Measurements from ENCODE around the gene ARFGAP2. TPM values are rescaled to one million over a fixed set of nuclear protein-coding genes. Genes with fewer than 3 reads are reported as not detected.
A peak's percentile ranks its signal among the peaks of the same experiment; 100 is the strongest.
"Not testable (repeated sequence)": the region's sequence is repeated elsewhere in the genome, so short reads cannot be mapped to it uniquely, and the experiment has no call there.

Gene ARFGAP2
- 26.5 and 27.9 TPM in 2 replicates for total RNA-seq (2014; rRNA removed; shearing (Covaris generic))
- 146 and 148 TPM in 2 replicates for polyA plus RNA-seq (2014; cell fraction: nucleus; rRNA removed)

DNA sequence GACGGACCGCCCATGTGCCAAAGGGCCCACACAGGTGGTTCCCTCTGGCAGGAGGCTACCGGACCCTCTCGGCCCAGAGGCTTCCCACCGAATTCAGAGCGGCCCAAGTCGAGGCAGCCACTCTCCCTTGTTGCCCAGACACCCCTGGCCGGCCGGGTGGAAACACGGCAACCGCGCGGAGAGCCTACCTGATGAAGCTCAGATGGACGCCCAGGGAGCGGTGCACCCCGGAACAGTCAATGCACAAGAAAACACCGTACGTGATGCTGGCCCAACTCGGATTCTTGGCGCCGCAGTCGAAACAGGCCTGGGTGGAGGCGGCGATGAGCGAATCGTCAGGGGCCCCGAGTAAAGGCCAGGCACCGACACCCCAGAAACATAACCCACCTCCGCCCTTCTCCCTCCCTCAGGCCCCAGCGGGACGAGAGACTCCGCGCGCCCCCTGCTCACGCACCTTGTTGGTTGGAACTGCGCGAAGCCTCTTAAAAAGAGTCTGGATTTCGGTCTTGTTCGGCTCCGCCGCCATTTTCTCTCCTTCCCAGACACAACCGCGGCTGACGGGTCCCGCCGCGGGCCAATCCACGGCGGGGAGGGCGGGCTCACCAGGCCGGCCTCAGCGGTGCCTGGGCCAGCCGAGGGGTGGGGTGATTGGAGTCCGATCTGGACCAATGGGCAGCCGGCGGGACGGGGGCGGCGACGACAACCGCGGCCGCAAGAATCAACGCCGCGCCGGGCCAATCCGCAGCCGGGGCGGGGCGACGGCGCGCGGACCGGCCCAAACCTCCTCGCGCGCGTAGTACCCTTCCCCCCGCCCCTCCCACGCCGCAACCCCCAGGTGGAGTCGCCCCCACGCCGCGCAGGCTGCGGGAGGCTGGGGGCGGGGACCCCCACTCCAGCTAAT lies at the start of gene ARFGAP2:
Gene ARFGAP2 (minus strand): TSS at position 552 of the 901 bp plus-strand sequence. CDS start 26 bp downstream, at position 526.
- peak; percentile 89 for DNase-seq (ENCODE audit: extremely low read depth, low read depth)

DNA sequence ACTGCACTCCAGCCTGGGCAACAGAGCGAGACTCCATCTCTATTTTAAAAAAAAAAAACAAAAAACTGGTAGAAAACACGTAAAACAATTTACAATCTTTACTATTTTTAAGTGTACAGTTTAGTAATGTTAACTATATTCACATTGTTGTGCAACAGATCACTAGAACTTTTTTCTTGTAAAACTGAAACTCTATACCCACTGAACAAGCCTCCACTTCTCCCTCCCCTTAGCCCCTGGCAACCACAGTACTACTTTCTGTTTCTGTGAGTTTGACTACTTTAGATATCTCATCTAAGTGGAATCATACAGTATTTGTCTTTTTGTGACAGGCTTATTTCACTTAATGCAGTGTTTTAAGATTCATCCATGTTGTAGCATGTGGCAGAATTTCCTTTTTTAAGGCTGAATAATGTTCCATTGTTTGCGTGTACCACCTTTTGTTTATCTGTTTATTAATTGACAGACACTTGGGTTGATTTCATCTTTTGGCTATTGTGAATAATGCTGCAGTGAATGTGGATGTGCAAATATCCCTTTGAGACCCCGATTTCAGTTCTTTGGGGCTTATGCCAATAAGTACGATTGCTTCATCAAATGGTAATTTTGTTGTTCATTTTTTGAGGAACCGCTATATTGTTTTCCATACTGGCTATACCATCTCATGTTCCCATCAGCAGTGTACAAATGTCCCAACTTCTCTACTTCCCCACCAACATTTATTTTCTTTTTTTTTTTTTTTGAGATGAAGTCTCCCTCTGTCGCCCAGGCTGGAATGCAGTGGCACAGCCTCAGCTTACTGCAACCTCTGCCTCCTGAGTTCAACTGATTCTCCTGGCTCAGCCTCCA lies 49.1 kb upstream of the ARFGAP2 start:
- no peak for DNase-seq (ENCODE audit: extremely low read depth, low read depth)

DNA sequence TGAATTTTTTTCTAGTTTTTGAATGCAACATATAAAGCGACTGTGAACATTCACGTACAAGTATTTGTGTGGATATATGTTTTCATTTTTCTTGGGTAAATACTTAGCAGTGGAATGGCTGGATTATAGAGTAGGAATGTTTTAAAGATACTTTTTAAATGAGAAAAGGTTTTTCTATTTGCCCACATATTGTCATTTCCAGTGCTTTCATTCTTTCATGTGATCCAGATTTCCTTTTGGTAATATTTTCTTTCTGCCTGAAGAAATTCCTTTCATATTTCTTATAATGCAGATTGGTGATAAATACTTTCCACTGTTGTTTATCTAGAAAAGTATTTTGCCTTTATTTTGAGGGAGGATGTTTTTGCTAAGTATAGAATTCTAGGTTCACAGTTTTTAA lies 46.0 kb upstream of the ARFGAP2 start:
- DNase-seq (ENCODE audit: extremely low read depth, low read depth), result no peak

DNA sequence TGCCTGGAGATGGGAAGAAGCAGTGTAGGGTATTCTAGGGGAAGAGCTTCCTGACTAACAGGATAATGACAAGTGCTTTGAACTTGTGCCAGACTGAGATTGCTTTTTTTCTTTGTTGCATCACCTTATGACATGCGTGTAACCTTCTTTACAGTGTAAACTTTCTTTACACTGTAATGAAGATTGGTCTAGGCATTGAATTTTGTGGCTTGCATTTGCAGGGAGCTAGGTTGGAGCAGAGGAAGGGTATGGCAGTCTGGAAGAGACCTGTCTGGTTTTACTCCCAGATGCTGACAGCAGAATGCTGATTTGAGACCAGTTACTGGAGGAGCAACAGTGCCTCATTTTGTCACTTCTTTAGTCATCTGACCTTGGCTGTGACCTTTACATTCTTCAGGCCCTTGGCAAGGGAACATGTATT lies 43.7 kb upstream of the ARFGAP2 start:
- peak; percentile 47 for DNase-seq (ENCODE audit: extremely low read depth, low read depth)

DNA sequence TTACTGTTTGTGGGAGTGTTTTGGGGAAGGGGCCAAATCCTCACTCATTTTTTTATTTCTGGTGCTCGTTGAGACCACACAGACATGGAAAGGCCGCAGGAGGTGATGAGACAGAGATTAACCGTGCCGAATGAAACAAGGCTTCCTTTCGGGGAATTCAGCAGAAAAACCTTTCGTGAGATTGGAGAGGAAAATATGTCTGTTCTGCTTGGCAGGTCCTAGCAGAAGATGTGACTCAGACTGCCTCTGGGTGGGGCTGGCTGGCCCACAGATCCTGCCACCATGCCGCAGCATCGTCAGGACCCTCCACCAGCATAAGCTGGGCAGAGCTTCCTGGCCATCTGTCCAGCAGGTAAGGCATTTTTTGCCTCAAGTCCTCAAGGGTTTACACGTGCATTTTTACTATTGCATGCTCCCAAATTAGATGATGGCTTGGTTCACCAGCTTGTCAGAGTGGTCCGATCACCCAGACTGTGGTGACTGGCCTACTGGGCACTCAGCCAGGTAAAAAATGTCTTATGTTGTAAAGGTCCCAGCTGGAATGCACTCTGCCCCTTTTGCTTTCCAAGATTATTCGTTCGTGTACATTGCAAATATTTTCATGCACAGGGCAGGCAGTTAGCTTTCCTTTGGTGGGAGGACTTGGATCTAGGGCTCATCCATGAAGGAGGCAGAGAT lies 39.6 kb upstream of the ARFGAP2 start:
- peak; percentile 19 for DNase-seq (ENCODE audit: extremely low read depth, low read depth)

DNA sequence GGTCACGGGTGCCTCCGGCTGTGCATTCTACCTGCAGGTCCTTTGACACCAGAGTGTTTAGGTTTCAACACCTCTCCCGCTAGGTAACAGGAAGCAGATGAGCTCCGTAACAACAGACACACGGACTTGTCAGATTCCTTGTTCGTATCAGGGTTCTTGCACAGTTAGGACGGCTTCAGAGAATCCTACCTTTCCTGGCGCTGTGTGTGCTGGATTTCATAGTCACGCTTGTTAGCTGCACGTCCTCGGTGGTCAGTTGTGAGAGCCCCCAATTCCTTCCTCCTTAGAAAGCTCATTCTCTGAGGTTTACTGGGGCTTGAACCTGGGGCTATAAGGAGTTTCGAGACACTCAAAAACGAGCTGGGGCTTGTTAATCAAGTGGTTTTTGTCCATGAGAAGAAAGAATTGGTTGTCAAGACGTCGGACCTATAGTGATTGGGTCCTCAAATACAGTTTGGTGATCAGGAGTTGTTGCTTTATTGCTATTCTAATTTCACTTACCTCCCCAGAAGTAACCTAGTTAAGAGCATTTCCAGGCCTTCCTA lies 38.8 kb upstream of the ARFGAP2 start:
- DNase-seq (ENCODE audit: extremely low read depth, low read depth), result no peak

DNA sequence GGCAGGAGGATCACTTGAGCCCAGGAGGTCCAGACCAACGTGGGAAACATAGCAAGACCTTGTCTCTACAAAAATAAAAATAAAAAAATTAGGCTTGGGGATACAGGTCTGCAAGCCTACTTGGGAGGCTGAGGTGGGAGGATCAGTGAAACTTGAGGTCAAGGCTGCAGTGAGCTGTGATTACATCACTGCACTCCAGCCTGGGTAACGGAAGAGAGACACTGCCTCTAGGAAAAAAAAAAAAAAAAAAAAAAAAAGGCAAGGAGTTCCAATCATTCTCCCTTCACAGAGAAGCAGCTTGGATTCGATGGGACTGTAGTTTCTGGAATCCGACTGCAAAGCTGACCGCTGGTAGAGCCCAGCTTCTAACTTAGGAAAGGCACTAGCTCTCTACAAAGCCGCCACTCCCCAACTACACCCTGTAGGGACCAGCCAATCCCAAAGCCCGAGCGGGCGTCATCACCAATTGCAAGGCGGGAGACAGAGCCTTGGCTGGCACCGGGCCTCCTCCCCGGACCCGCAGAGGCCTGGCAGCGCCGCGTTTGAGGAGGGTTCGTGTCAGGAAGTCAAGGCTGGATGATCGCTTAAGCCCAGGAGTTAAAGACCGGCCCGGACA lies 37.4 kb upstream of the ARFGAP2 start:
- peak; percentile 86 for DNase-seq (ENCODE audit: extremely low read depth, low read depth)

DNA sequence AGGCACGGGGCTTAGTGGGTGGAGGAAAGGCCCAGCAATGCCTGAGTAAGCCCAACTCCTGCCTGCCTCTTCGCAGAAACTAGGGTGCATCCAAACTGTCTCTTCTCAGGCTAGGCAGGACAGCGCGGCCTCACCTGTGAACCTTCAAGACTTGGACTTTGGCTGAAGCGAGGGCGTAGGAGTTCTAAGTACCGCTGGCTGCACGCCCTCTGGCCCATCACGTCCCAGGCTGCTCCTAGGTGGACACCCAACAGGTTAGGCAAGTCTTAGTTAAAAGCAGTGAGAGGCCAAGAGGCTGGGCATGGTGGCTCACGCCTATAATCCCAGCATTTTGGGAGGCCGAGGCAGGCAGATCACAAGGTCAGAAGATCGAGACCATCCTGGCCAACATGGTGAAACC lies 36.3 kb upstream of the ARFGAP2 start:
- no peak for DNase-seq (ENCODE audit: extremely low read depth, low read depth)

DNA sequence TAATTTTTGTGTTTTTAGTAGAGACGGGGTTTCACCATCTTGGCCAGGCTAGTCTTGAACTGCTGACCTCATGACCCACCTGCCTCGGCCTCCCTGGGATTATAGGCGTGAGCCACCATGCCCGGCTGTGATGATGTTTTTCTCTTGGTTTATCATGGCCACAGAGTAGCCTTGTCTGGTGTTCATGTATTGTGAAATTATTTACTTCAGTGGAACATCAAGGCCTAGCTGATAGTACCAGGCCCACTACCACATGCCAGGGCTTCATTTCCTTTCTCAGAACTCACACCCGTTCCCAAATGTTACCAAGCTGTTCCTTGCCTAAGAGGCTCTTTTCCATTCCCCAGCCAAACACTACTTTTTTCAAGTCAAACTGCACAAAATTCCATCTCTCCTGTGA lies 31.9 kb upstream of the ARFGAP2 start:
- no peak for DNase-seq (ENCODE audit: extremely low read depth, low read depth)

DNA sequence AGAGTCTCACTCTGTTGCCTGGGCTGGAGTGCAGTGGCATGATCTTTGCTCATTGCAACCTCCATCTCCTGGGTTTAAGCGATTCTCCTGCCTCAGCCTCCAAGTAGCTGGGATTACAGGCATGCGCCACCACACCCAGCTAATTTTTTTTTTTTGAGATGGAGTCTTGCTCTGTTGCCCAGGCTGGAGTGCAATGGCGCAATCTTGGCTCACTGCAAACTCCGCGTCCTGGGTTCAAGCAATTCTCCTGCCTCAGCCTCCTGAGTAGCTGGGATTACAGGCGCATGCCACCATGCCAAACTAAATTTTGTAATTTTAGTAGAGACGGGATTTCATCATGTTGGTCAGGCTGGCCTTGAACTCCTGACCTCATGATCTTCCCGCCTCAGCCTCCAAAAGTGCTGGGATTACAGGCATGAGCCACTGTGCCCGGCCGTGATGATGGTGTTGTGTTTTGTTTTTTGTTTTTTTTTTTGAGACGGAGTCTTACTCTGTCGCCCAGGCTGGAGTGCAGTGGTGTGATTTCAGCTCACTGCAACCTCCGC lies 31.4 kb upstream of the ARFGAP2 start:
- DNase-seq (ENCODE audit: extremely low read depth, low read depth), result not testable (repeated sequence)

DNA sequence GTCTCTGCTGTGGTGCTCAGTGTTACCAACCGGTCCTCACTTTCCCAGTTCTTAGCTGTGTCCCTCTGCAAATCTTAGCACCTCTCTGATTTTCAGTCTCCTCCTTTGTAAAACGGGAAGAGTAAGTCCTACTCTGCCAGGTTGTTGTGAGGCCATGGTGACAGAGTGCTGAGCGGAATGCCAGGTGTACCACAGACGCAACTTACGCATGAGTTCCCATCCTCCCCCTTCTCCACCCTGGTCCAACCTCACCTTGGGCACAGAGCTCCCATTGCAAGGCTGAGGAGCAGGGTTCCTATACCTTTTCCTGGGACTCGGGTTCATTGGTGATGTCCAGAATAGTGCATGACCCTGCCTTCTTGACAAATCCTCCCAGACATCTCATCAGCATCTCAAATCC lies 30.8 kb upstream of the ARFGAP2 start:
- DNase-seq (ENCODE audit: extremely low read depth, low read depth), result no peak

DNA sequence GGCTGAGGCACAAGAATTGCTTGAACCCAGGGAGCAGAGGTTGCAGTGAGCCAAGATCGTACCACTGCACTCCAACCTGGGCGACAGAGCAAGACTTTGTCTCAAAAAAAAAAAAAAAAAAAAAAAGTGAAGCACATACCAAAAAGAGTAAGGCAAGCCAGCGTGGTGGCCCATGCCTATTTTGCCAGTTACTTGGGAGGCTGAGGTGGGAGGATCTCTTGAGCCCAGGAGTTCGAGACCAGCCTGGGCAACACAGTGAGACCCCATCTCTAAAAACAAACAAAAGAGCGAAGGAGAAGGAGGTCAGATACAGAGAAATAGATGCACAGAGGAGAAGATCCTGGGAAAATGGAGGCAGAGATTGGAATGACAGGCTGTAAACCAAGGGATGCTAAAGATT lies 29.9 kb upstream of the ARFGAP2 start:
- DNase-seq (ENCODE audit: extremely low read depth, low read depth), result not testable (repeated sequence)

DNA sequence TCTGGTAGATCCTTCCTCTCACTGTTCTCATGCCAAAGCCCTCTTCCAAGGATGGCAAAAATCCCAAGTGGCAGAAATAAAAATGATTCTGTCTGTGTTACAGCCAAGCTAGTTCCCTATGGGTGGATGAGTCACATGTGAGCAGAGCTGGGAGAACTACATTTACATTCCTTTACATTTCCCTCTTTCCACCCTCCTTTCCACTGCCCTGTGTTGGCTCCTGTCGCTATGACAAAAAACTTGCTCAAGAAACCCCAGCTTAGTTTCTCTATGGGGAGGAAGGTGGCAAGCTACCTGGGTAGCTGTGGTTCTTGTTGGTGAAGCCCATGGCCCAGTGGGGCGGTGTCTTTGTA lies 27.9 kb upstream of the ARFGAP2 start:
- DNase-seq (ENCODE audit: extremely low read depth, low read depth), result no peak

DNA sequence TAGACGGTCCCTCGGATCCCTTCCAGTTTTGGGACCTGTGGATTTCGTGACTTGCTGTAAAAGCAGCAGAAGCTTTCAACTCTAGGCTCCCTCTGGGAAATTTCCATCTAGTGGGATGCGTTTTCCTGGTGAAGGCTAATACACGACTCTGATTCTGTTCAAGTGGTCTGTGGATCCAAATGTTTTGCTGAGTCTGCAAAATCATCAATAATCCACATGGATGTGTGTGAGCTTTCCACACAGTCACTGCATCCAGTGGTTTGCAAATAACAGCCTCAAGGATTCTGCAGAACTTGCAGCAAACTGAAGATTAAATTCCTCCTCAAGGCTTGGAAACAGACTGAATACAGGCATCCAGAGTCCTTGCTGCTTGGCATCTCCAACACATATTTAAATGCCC lies 25.9 kb upstream of the ARFGAP2 start:
- DNase-seq (ENCODE audit: extremely low read depth, low read depth), result no peak

DNA sequence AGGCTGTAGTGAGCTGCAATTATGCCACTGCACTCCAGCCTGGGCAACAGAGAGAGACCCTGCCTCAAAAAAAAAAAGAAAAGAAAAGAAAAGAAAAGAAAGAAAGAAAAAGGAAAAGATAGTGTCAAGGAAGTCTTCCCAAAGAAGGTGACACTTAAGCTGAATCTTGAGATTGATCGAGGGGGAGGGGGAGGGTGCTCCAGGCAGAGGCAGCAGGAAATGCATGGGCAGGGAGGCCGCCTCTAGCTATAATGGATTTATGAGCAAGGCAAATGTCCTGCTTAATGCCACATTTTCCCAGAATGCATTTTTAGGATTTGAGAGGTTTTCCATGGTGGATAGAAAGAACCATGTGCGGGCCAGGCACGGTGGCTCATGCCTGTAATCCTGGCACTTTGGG lies 24.3 kb upstream of the ARFGAP2 start:
- no peak for DNase-seq (ENCODE audit: extremely low read depth, low read depth)

DNA sequence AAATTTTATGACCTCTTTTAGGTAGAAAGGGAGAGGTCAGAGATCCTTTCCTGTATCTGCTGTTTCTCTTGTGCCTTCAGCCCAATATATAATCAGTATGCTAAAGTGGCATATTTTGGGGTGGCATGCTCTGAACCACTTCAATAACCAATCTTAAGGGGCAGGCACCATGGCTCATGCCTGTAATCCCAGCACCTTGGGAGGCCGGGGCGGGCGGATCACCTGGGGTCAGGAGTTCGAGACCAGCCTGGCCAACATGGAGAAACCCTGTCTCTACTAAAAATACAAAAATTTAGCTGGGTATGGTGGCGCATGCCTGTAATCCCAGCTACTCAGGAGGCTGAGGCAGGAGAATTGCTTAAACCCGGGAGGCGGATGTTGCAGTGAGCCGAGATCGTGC lies 21.5 kb upstream of the ARFGAP2 start:
- not testable (repeated sequence) for DNase-seq (ENCODE audit: extremely low read depth, low read depth)

DNA sequence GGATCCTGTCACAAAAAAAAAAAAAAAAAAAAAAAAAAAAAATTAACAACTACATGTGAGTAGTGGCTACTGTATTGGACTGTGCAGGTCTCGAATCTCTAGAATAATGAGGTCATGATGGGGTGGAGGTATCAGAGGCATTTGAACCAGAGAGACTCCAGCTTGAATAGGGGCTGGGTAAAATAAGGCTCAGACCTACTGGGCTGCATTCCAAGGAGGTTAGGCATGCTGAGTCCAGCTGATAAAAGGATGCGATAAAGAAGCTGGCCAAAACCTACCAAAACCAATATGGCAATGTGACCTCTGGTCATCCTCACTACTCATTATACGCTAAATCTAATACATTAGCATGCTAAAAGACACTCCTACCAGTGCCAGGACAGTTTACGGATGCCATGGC lies 15.4 kb upstream of the ARFGAP2 start:
- no peak for DNase-seq (ENCODE audit: extremely low read depth, low read depth)

DNA sequence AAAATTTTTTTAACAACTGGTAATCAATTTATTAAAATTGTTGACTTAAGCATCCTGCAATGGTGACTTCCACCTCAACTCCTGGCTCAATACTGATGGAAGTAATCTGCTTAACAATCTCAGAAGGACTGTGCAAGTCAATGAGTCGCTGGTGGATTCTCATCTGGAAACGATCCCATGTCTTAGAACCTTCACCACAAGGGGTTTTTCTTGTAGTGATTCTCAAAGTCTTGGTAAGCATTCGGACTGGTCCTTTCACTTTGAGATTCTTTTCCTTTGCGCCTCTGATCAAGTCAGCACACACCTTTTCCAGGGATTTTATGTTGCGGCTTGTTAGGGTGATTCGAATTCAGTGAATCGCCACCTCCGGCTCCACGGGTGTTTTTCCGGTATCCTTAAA lies 14.5 kb upstream of the ARFGAP2 start:
- not testable (repeated sequence) for DNase-seq (ENCODE audit: extremely low read depth, low read depth)

DNA sequence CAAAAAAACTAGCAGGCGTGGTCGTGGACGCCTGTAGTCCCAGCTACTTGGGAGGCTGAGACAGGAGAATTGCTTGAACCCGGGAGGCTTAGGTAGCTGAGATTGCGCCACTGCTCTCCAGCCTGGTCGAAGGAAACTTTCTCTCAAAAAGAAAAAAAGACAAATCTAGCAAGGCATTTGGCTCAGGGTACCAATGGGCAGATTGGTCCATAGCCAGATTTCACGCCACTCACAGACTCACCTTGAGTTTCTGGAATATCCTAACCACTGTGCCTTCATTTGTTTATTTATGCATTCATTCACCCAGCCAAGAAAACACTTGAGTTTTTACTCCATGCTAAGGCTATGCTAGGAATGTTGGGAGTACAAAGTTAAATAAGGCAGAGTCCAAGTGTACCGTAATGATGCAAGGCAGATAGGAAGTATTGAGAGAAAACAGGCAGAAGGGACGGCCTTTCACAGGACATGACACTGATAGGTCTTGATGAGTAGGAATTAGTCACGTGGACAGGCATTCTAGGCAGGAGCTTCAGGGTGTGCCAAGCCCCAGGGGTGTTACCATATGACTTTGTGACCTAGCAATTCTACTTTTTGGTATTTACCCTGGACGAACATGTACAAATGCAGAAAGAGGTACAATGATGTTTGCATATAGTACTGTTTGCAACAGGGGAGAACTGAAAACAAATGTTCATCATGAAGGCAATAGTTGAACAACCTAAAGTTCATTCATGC lies 12.6 kb upstream of the ARFGAP2 start:
- peak; percentile 73 for DNase-seq (ENCODE audit: extremely low read depth, low read depth)

Measured in NCI-H460 (cell line).